HL-60/S4 treated with phorbol 12-myristate 13-acetate at 8.2 ng/mL for 4 days and 3 days (cell line): Measurements from ENCODE around the gene SERINC3.

Source experiments
- in situ Hi-C: fragments of 300-500 bp; cut with MboI; formaldehyde crosslinking; loops from 2 replicates; pipeline ENCODE4 v1.15.0; 2022; ENCODE audit warnings: low sequenced_read_pairs

SERINC3 gene

GRCh38 chr20:44467289-44467883 lies 54.5 kb downstream of the SERINC3 start:
- in situ Hi-C loops, result no loop called here

- in situ Hi-C loops, result no loop called here
Measured at GRCh38 chr20:44465001-44465560, 56.8 kb downstream of the SERINC3 start.

- in situ Hi-C loops, result no loop called here
Measured at GRCh38 chr20:44464514-44464913, 57.4 kb downstream of the SERINC3 start.

GRCh38 chr20:44463466-44463865 lies 58.4 kb downstream of the SERINC3 start:
- in situ Hi-C loops, result no loop called here

GRCh38 chr20:44461803-44462174 lies 60.1 kb downstream of the SERINC3 start:
- in situ Hi-C loops, result no loop called here

GRCh38 chr20:44461142-44461802 lies 60.6 kb downstream of the SERINC3 start:
- in situ Hi-C loops, result no loop called here

GRCh38 chr20:44460795-44461141 lies 61.1 kb downstream of the SERINC3 start:
- in situ Hi-C loops, result no loop called here

GRCh38 chr20:44459271-44459670 lies 62.6 kb downstream of the SERINC3 start:
- in situ Hi-C loops, result no loop called here

- in situ Hi-C loops, result no loop called here
Measured at GRCh38 chr20:44457016-44457415, 64.9 kb downstream of the SERINC3 start.

GRCh38 chr20:44456611-44457010 lies 65.3 kb downstream of the SERINC3 start:
- in situ Hi-C loops, result no loop called here

GRCh38 chr20:44455126-44455525 lies 66.7 kb downstream of the SERINC3 start:
- in situ Hi-C loops, result no loop called here

- in situ Hi-C loops, result no loop called here
Measured at GRCh38 chr20:44454306-44454963, 67.4 kb downstream of the SERINC3 start.

- in situ Hi-C loops, result no loop called here
Measured at GRCh38 chr20:44450903-44451450, 70.9 kb downstream of the SERINC3 start.

- in situ Hi-C loops, result no loop called here
Measured at GRCh38 chr20:44450281-44450889, 71.5 kb downstream of the SERINC3 start.

- in situ Hi-C loops, result no loop called here
Measured at GRCh38 chr20:44449864-44450263, 72.0 kb downstream of the SERINC3 start.

GRCh38 chr20:44448753-44449546 lies 72.9 kb downstream of the SERINC3 start:
- in situ Hi-C loops, result no loop called here

GRCh38 chr20:44447827-44448419 lies 73.9 kb downstream of the SERINC3 start:
- in situ Hi-C loops, result no loop called here
